Activated gamma-delta T cell treated with Interleukin-2 at 50 U/mL for 16 hours (primary cell): Measurements from ENCODE around the gene B4GALT5.

ENCODE experiments used
- DNase-seq: peaks from one replicate; pipeline ENCODE4 v3.0.0-alpha.2; 2020

The B4GALT5 gene

GRCh38 chr20:49597825-49598395 lies 115.8 kb downstream of the B4GALT5 start:
- no peak for DNase-seq

GRCh38 chr20:49595811-49596561 lies 117.7 kb downstream of the B4GALT5 start:
- peak; percentile 33 for DNase-seq

- no peak for DNase-seq
Measured at GRCh38 chr20:49595346-49595745, 118.3 kb downstream of the B4GALT5 start.

- no peak for DNase-seq
Measured at GRCh38 chr20:49594931-49595315, 118.8 kb downstream of the B4GALT5 start.

- peak; percentile 43 for DNase-seq
Measured at GRCh38 chr20:49594143-49594930, 119.3 kb downstream of the B4GALT5 start.

GRCh38 chr20:49593466-49594142 lies 120.1 kb downstream of the B4GALT5 start:
- DNase-seq = no peak

GRCh38 chr20:49592120-49592519 lies 121.6 kb downstream of the B4GALT5 start:
- no peak for DNase-seq

GRCh38 chr20:49591217-49591865 lies 122.3 kb downstream of the B4GALT5 start:
- no peak for DNase-seq

- no peak for DNase-seq
Measured at GRCh38 chr20:49590163-49591017, 123.3 kb downstream of the B4GALT5 start.

- no peak for DNase-seq
Measured at GRCh38 chr20:49589747-49590146, 123.9 kb downstream of the B4GALT5 start.

- no peak for DNase-seq
Measured at GRCh38 chr20:49587111-49587570, 126.5 kb downstream of the B4GALT5 start.

GRCh38 chr20:49585585-49586245 lies 128.0 kb downstream of the B4GALT5 start:
- no peak for DNase-seq

GRCh38 chr20:49584418-49585382 lies 129.0 kb downstream of the B4GALT5 start:
- DNase-seq = no peak

GRCh38 chr20:49583669-49584417 lies 129.8 kb downstream of the B4GALT5 start:
- no peak for DNase-seq

GRCh38 chr20:49583343-49583668 lies 130.4 kb downstream of the B4GALT5 start:
- no peak for DNase-seq
